ENCODE measurements around the gene MRPL49. TPM values are rescaled to one million over a fixed set of nuclear protein-coding genes. Genes with fewer than 3 reads are reported as not detected.

Gene MRPL49
- total and polyA plus RNA-seq, 9 of the 15 experiments (the other 6 are each of a cell fraction or from before 2014, with no cell fraction given): 74.3 to 132 (median 91.2) TPM

DNA sequence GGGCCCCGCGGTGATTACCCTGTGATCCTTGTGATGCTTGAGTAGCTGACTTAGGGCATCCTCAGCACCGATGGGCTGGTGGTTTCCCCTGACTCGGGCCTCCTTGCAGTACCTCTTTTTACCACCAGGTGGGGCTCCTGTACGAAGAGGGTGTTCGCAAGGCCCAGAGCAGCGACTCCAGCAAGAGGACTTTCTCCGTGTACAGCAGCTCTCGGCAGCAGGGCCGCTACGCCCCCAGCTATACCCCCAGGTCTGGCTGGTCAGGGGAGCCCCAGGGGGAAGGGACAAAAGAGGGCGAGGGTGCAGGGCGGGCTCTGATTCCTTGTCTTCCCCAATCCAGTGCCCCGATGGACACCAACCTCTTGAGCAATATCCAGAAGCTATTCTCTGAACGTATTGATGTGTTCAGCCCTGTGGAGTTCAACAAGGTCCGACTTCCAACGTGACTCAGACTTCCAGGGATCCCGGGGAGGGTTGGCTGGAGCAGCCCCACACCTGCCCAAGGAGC lies 11.7 kb upstream of the MRPL49 start (continued):
- TF ChIP-seq, protein P1, sequence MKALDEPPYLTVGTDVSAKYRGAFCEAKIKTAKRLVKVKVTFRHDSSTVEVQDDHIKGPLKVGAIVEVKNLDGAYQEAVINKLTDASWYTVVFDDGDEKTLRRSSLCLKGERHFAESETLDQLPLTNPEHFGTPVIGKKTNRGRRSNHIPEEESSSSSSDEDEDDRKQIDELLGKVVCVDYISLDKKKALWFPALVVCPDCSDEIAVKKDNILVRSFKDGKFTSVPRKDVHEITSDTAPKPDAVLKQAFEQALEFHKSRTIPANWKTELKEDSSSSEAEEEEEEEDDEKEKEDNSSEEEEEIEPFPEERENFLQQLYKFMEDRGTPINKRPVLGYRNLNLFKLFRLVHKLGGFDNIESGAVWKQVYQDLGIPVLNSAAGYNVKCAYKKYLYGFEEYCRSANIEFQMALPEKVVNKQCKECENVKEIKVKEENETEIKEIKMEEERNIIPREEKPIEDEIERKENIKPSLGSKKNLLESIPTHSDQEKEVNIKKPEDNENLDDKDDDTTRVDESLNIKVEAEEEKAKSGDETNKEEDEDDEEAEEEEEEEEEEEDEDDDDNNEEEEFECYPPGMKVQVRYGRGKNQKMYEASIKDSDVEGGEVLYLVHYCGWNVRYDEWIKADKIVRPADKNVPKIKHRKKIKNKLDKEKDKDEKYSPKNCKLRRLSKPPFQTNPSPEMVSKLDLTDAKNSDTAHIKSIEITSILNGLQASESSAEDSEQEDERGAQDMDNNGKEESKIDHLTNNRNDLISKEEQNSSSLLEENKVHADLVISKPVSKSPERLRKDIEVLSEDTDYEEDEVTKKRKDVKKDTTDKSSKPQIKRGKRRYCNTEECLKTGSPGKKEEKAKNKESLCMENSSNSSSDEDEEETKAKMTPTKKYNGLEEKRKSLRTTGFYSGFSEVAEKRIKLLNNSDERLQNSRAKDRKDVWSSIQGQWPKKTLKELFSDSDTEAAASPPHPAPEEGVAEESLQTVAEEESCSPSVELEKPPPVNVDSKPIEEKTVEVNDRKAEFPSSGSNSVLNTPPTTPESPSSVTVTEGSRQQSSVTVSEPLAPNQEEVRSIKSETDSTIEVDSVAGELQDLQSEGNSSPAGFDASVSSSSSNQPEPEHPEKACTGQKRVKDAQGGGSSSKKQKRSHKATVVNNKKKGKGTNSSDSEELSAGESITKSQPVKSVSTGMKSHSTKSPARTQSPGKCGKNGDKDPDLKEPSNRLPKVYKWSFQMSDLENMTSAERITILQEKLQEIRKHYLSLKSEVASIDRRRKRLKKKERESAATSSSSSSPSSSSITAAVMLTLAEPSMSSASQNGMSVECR (CRISPR knock-in tag; IDR thresholded peaks at IDR 0.05): no peak
- TF ChIP-seq, protein P2, sequence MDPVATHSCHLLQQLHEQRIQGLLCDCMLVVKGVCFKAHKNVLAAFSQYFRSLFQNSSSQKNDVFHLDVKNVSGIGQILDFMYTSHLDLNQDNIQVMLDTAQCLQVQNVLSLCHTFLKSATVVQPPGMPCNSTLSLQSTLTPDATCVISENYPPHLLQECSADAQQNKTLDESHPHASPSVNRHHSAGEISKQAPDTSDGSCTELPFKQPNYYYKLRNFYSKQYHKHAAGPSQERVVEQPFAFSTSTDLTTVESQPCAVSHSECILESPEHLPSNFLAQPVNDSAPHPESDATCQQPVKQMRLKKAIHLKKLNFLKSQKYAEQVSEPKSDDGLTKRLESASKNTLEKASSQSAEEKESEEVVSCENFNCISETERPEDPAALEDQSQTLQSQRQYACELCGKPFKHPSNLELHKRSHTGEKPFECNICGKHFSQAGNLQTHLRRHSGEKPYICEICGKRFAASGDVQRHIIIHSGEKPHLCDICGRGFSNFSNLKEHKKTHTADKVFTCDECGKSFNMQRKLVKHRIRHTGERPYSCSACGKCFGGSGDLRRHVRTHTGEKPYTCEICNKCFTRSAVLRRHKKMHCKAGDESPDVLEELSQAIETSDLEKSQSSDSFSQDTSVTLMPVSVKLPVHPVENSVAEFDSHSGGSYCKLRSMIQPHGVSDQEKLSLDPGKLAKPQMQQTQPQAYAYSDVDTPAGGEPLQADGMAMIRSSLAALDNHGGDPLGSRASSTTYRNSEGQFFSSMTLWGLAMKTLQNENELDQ (CRISPR knock-in tag; IDR thresholded peaks at IDR 0.05; ENCODE audit: borderline replicate concordance): no peak
- TF ChIP-seq, protein P3, sequence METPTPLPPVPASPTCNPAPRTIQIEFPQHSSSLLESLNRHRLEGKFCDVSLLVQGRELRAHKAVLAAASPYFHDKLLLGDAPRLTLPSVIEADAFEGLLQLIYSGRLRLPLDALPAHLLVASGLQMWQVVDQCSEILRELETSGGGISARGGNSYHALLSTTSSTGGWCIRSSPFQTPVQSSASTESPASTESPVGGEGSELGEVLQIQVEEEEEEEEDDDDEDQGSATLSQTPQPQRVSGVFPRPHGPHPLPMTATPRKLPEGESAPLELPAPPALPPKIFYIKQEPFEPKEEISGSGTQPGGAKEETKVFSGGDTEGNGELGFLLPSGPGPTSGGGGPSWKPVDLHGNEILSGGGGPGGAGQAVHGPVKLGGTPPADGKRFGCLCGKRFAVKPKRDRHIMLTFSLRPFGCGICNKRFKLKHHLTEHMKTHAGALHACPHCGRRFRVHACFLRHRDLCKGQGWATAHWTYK (CRISPR knock-in tag; IDR thresholded peaks at IDR 0.05): no peak
- TF ChIP-seq, protein P4, sequence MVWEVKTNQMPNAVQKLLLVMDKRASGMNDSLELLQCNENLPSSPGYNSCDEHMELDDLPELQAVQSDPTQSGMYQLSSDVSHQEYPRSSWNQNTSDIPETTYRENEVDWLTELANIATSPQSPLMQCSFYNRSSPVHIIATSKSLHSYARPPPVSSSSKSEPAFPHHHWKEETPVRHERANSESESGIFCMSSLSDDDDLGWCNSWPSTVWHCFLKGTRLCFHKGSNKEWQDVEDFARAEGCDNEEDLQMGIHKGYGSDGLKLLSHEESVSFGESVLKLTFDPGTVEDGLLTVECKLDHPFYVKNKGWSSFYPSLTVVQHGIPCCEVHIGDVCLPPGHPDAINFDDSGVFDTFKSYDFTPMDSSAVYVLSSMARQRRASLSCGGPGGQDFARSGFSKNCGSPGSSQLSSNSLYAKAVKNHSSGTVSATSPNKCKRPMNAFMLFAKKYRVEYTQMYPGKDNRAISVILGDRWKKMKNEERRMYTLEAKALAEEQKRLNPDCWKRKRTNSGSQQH (CRISPR knock-in tag; IDR thresholded peaks at IDR 0.05): no peak
- no peak for TF ChIP-seq ZNF174 (CRISPR knock-in tag; IDR thresholded peaks at IDR 0.05)
- no peak for TF ChIP-seq SNIP1 (IDR thresholded peaks at IDR 0.05; ENCODE audit: low read depth)
- TF ChIP-seq, protein P5, sequence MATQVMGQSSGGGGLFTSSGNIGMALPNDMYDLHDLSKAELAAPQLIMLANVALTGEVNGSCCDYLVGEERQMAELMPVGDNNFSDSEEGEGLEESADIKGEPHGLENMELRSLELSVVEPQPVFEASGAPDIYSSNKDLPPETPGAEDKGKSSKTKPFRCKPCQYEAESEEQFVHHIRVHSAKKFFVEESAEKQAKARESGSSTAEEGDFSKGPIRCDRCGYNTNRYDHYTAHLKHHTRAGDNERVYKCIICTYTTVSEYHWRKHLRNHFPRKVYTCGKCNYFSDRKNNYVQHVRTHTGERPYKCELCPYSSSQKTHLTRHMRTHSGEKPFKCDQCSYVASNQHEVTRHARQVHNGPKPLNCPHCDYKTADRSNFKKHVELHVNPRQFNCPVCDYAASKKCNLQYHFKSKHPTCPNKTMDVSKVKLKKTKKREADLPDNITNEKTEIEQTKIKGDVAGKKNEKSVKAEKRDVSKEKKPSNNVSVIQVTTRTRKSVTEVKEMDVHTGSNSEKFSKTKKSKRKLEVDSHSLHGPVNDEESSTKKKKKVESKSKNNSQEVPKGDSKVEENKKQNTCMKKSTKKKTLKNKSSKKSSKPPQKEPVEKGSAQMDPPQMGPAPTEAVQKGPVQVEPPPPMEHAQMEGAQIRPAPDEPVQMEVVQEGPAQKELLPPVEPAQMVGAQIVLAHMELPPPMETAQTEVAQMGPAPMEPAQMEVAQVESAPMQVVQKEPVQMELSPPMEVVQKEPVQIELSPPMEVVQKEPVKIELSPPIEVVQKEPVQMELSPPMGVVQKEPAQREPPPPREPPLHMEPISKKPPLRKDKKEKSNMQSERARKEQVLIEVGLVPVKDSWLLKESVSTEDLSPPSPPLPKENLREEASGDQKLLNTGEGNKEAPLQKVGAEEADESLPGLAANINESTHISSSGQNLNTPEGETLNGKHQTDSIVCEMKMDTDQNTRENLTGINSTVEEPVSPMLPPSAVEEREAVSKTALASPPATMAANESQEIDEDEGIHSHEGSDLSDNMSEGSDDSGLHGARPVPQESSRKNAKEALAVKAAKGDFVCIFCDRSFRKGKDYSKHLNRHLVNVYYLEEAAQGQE (IDR thresholded peaks at IDR 0.05; ENCODE audit: borderline replicate concordance): peak; percentile 62; the same call in 1 of the 2 replicates
- TF ChIP-seq, protein P5 (CRISPR knock-in tag; IDR thresholded peaks at IDR 0.05; ENCODE audit: low read depth): no peak
- TF ChIP-seq NFE2L1 (tag; IDR thresholded peaks at IDR 0.05; ENCODE audit: borderline replicate concordance, low read depth): no peak
